Fibroblast of mammary gland (primary cell): Measurements from ENCODE around the gene TARDBP.
A peak's percentile ranks its signal among the peaks of the same experiment; 100 is the strongest.
"Not testable (repeated sequence)": the region's sequence is repeated elsewhere in the genome, so short reads cannot be mapped to it uniquely, and the experiment has no call there.

Experiments
- DNase-seq: peaks from one replicate; pipeline ENCODE4 v3.0.0-alpha.2; 2010; ENCODE audit warnings: low read depth
- H3K4me3 ChIP-seq: 2 replicates; pipeline ENCODE4 v1.5.1; 2011; ENCODE audit warnings: low read depth, mild to moderate bottlenecking, low read length, moderate library complexity; ENCODE audit not compliant: control insufficient read depth
- TF ChIP-seq, protein P1 (sequence below): conservative IDR thresholded peaks from 2 replicates; pipeline ENCODE4 v1.5.1; 2011; ENCODE audit warnings: low read depth, low read length, inconsistent platforms; ENCODE audit not compliant: control insufficient read depth, insufficient read depth

Gene TARDBP

GRCh38 chr1:11046270-11046566 is 33.8 kb downstream of the TARDBP start:
- TF ChIP-seq, protein P1, sequence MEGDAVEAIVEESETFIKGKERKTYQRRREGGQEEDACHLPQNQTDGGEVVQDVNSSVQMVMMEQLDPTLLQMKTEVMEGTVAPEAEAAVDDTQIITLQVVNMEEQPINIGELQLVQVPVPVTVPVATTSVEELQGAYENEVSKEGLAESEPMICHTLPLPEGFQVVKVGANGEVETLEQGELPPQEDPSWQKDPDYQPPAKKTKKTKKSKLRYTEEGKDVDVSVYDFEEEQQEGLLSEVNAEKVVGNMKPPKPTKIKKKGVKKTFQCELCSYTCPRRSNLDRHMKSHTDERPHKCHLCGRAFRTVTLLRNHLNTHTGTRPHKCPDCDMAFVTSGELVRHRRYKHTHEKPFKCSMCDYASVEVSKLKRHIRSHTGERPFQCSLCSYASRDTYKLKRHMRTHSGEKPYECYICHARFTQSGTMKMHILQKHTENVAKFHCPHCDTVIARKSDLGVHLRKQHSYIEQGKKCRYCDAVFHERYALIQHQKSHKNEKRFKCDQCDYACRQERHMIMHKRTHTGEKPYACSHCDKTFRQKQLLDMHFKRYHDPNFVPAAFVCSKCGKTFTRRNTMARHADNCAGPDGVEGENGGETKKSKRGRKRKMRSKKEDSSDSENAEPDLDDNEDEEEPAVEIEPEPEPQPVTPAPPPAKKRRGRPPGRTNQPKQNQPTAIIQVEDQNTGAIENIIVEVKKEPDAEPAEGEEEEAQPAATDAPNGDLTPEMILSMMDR: no peak
- no peak for DNase-seq

GRCh38 chr1:11046625-11047365 is 34.3 kb downstream of the TARDBP start, which contains the start of gene MASP2:
MASP2 (minus strand) TSS chr1:11047239; CDS start chr1:11047207, 32 bp downstream.
- TF ChIP-seq, protein P1: no peak
- DNase-seq: no peak
- H3K4me3 ChIP-seq: no peak within 1 kb of the TSS

More at GRCh38 chr1:11046270-11046566, 33.8 kb downstream of the TARDBP start:
- H3K4me3 ChIP-seq: no peak overlapping the region

DNA sequence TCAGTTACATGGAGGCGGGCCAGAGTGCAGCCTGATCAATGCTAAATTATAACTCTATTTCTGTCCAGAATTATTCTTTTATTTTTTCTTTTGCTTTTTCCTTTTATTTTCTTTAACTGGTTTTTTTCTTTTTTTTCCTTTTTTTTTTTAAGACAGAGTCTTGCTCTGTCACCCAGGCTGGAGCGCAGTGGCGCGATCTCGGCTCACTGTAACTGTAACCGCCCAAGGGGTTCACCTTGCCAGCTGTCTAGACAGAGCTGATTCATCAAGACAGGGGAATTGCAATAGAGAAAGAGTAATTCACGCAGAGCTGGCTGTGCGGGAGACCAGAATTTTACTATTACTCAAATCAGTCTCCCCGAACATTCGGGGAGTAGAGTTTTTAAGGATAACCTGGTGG is 38.7 kb downstream of the TARDBP start:
- DNase-seq, H3K4me3 ChIP-seq: not testable (repeated sequence)

GRCh38 chr1:11051781-11052511 is 39.5 kb downstream of the TARDBP start:
- no peak overlapping the region for H3K4me3 ChIP-seq
- TF ChIP-seq, protein P1: no peak
- DNase-seq: peak; percentile 22

GRCh38 chr1:11052839-11053757 is 40.6 kb downstream of the TARDBP start:
- peak; percentile 34 for DNase-seq
- TF ChIP-seq, protein P1: no peak
- no peak overlapping the region for H3K4me3 ChIP-seq

DNA sequence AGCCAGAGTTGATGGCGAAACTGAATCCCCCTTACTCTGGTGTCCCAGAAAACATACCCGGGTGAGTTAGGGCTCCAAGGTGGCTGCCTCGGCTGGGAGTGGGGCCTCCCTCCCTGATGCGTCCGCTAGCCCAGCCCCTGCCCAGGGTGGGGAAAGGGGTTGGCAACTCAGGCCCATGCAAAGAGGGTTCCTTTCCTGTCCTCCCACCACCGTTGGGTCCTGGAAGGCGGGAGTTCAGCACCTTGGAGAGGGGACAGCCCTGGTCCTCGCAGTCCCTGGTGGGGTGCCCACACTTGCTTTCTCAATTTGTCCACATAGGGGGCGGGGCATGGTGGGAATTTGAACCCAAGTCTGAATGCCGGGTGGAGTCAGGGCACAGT is 41.3 kb downstream of the TARDBP start:
- DNase-seq: peak; percentile 31
- no peak overlapping the region for H3K4me3 ChIP-seq
- TF ChIP-seq, protein P1: no peak
